ENCODE measurements around the gene SNX19.

The SNX19 gene

DNA sequence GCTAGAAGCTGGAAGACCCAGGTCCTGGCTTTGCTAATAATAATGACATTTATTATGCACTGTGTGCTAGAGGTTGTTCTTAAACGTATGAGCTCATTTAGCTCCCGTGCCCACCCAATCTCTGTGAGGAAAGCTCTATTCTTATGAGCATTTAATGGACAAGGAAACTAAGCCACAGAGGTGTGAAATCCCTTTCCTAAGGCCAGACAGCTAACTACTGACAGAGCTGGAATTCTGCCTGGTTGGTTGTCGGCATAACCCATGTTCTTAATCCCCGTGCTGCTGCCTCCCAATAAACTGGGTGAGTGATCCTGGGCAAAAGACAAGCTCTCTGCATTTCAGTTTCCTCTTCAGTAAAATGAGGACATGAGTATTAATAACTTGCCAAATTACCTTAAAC lies 49.4 kb downstream of the SNX19 start:
- no peak overlapping the region for H3K4me2 ChIP-seq (ENCODE audit: low read length)
- no peak overlapping the region for H2AFZ ChIP-seq (ENCODE audit: low read length)
- H3K79me2 ChIP-seq (ENCODE audit: insufficient read depth, low read length): no peaks in the 10 kb centered on the region
- no peaks in the 10 kb centered on the region for H3K4me1 ChIP-seq (ENCODE audit: insufficient read depth, low read length, severe bottlenecking)
- H3K4me3 ChIP-seq (ENCODE audit: low read depth, low read length, poor library complexity, severe bottlenecking): no peak overlapping the region
- no peaks in the 10 kb centered on the region for H3K27me3 ChIP-seq (ENCODE audit: insufficient read depth, low read length)
- no peaks in the 10 kb centered on the region for H3K9me3 ChIP-seq (ENCODE audit: low read length)
- no peaks in the 10 kb centered on the region for H3F3A ChIP-seq (ENCODE audit: insufficient read depth, low read length)
- H4K20me1 ChIP-seq (ENCODE audit: insufficient read depth, low read length): no peaks in the 10 kb centered on the region
- H3K36me3 ChIP-seq (ENCODE audit: insufficient read depth, low read length): no peaks in the 10 kb centered on the region
- H3K9me2 ChIP-seq (ENCODE audit: low read depth, low read length): no peaks in the 10 kb centered on the region
- no peak overlapping the region for H3K9ac ChIP-seq (ENCODE audit: low read length)
- TF ChIP-seq EZH2 (IDR thresholded peaks at IDR 0.05; ENCODE audit: borderline replicate concordance, low read length): no peak
- TF ChIP-seq, protein P1, sequence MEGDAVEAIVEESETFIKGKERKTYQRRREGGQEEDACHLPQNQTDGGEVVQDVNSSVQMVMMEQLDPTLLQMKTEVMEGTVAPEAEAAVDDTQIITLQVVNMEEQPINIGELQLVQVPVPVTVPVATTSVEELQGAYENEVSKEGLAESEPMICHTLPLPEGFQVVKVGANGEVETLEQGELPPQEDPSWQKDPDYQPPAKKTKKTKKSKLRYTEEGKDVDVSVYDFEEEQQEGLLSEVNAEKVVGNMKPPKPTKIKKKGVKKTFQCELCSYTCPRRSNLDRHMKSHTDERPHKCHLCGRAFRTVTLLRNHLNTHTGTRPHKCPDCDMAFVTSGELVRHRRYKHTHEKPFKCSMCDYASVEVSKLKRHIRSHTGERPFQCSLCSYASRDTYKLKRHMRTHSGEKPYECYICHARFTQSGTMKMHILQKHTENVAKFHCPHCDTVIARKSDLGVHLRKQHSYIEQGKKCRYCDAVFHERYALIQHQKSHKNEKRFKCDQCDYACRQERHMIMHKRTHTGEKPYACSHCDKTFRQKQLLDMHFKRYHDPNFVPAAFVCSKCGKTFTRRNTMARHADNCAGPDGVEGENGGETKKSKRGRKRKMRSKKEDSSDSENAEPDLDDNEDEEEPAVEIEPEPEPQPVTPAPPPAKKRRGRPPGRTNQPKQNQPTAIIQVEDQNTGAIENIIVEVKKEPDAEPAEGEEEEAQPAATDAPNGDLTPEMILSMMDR (IDR thresholded peaks at IDR 0.05; ENCODE audit: low read length): no peak
- no peak overlapping the region for H3K27ac ChIP-seq (ENCODE audit: low read depth, low read length, poor library complexity, severe bottlenecking)

DNA sequence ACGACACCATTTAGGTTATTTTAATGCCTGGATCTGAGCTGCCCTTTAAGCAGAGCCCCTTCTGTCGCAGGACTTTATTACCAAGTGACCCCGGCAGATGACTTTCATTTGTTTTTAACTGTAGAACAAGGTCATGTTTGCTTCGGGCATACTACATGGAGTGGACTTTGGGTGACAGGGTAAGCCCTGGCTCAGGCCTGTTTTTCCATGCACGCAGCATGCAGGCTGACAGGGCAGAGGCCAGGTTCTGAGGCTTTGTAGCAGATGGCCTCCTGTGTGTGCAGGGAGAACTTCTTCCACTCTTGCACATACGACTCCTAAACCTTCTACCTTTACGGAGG lies 50.5 kb downstream of the SNX19 start:
- no peak overlapping the region for H3K4me2 ChIP-seq (ENCODE audit: low read length)
- H2AFZ ChIP-seq (ENCODE audit: low read length): no peak overlapping the region
- H3K4me1 ChIP-seq (ENCODE audit: insufficient read depth, low read length, severe bottlenecking): no peaks in the 10 kb centered on the region
- TF ChIP-seq EZH2 (IDR thresholded peaks at IDR 0.05; ENCODE audit: borderline replicate concordance, low read length): no peak
- TF ChIP-seq, protein P1 (IDR thresholded peaks at IDR 0.05; ENCODE audit: low read length): no peak
- no peak overlapping the region for H3K27ac ChIP-seq (ENCODE audit: low read depth, low read length, poor library complexity, severe bottlenecking)
- no peaks in the 10 kb centered on the region for H3K9me2 ChIP-seq (ENCODE audit: low read depth, low read length)
- H3K4me3 ChIP-seq (ENCODE audit: low read depth, low read length, poor library complexity, severe bottlenecking): no peak overlapping the region
- no peaks in the 10 kb centered on the region for H3K79me2 ChIP-seq (ENCODE audit: insufficient read depth, low read length)
- H4K20me1 ChIP-seq (ENCODE audit: insufficient read depth, low read length): no peaks in the 10 kb centered on the region
- H3F3A ChIP-seq (ENCODE audit: insufficient read depth, low read length): no peaks in the 10 kb centered on the region
- no peaks in the 10 kb centered on the region for H3K9me3 ChIP-seq (ENCODE audit: low read length)
- no peak overlapping the region for H3K9ac ChIP-seq (ENCODE audit: low read length)
- H3K27me3 ChIP-seq (ENCODE audit: insufficient read depth, low read length): no peaks in the 10 kb centered on the region
- H3K36me3 ChIP-seq (ENCODE audit: insufficient read depth, low read length): no peaks in the 10 kb centered on the region

DNA sequence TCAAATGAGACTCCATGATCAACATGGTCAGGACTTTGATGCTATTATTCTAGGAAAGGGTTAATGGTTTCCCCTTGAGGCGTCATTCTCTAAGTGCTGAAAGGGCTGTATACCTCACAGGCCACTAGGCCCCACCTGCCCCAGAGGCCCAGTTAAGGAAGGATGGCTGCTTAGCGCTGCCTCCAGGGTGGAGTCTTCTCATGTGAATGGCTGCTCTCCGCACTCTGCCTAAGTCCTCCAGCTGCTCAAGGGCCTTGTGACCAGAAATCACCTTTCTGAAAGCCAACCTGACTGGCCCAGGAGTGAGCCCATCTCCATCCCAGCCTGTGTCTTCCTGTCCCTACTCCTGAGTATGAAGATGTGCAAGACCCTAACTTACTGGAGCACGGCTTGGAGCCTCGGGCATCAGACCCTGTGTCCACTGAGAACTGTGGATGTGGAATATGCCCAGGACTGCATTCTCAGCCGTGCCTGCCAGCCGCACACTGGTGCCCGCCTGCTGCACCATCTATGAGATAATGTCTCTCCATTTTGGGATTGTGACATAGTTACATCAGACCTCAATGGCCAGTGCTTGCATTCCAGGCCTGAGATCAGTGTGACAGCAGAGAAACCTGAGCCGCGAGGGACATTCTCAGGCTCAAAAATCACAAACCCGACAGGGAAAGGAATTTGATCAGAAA lies 51.0 kb downstream of the SNX19 start:
- H3K9ac ChIP-seq (ENCODE audit: low read length): no peak overlapping the region
- no peak overlapping the region for H3K27ac ChIP-seq (ENCODE audit: low read depth, low read length, poor library complexity, severe bottlenecking)
- H4K20me1 ChIP-seq (ENCODE audit: insufficient read depth, low read length): no peaks in the 10 kb centered on the region
- no peaks in the 10 kb centered on the region for H3F3A ChIP-seq (ENCODE audit: insufficient read depth, low read length)
- no peaks in the 10 kb centered on the region for H3K79me2 ChIP-seq (ENCODE audit: insufficient read depth, low read length)
- H3K4me1 ChIP-seq (ENCODE audit: insufficient read depth, low read length, severe bottlenecking): no peaks in the 10 kb centered on the region
- H3K4me3 ChIP-seq (ENCODE audit: low read depth, low read length, poor library complexity, severe bottlenecking): no peak overlapping the region
- no peak overlapping the region for H2AFZ ChIP-seq (ENCODE audit: low read length)
- TF ChIP-seq, protein P1 (IDR thresholded peaks at IDR 0.05; ENCODE audit: low read length): no peak
- TF ChIP-seq EZH2 (IDR thresholded peaks at IDR 0.05; ENCODE audit: borderline replicate concordance, low read length): no peak
- H3K4me2 ChIP-seq (ENCODE audit: low read length): no peak overlapping the region
- no peaks in the 10 kb centered on the region for H3K9me2 ChIP-seq (ENCODE audit: low read depth, low read length)
- no peaks in the 10 kb centered on the region for H3K36me3 ChIP-seq (ENCODE audit: insufficient read depth, low read length)
- H3K9me3 ChIP-seq (ENCODE audit: low read length): no peaks in the 10 kb centered on the region
- H3K27me3 ChIP-seq (ENCODE audit: insufficient read depth, low read length): no peaks in the 10 kb centered on the region

Data from OCI-LY1 (cell line).